MM.1S (cell line): Measurements from ENCODE around the gene ERO1B.

ENCODE experiments used
- DNase-seq: peaks from one replicate; pipeline ENCODE4 v3.0.0-alpha.2; 2015
- H2AFZ ChIP-seq: fragments of 300-600 bp; sonication (generic); 2 replicates; pipeline ENCODE4 v1.6.0; 2016; ENCODE audit warnings: antibody characterized with exemption, low read length
- H3F3A ChIP-seq: fragments of 300-600 bp; sonication (generic); 2 replicates; pipeline ENCODE4 v1.6.1; 2016; ENCODE audit warnings: mild to moderate bottlenecking, antibody characterized with exemption, low read length, moderate library complexity, mixed read lengths; ENCODE audit not compliant: insufficient read depth
- H3K27ac ChIP-seq: fragments of 300-600 bp; sonication (generic); 2 replicates; pipeline ENCODE4 v1.5.1; 2016; ENCODE audit warnings: mild to moderate bottlenecking, low read length
- H3K27me3 ChIP-seq: fragments of 300-600 bp; sonication (generic); replicated peaks from 2 replicates; pipeline ENCODE4 v1.6.0; 2016; ENCODE audit warnings: low read length; ENCODE audit not compliant: insufficient read depth
- H3K36me3 ChIP-seq: fragments of 300-600 bp; sonication (generic); replicated peaks from 2 replicates; pipeline ENCODE4 v1.6.1; 2016; ENCODE audit warnings: mild to moderate bottlenecking, low read length, mixed read lengths; ENCODE audit not compliant: insufficient read depth
- H3K4me1 ChIP-seq: fragments of 300-600 bp; sonication (generic); 2 replicates; pipeline ENCODE4 v1.6.1; 2016; ENCODE audit warnings: low read length, mixed read lengths
- H3K4me2 ChIP-seq: fragments of 300-600 bp; sonication (generic); 2 replicates; pipeline ENCODE4 v1.6.0; 2016; ENCODE audit warnings: low read depth, low read length
- H3K4me3 ChIP-seq: fragments of 300-600 bp; sonication (generic); 2 replicates; pipeline ENCODE4 v1.5.1; 2016; ENCODE audit warnings: low read length, mixed read lengths
- H3K79me2 ChIP-seq: fragments of 300-600 bp; sonication (generic); 2 replicates; pipeline ENCODE4 v1.6.1; 2016; ENCODE audit warnings: mixed run types, low read length, mixed read lengths
- H3K9ac ChIP-seq: fragments of 300-600 bp; sonication (generic); 2 replicates; pipeline ENCODE4 v1.6.1; 2016; ENCODE audit warnings: low read length, mixed read lengths
- H3K9me2 ChIP-seq: fragments of 300-600 bp; sonication (generic); replicated peaks from 2 replicates; pipeline ENCODE4 v1.6.1; 2016; ENCODE audit warnings: mild to moderate bottlenecking, low read length, mixed read lengths; ENCODE audit not compliant: insufficient read depth
- H3K9me3 ChIP-seq: fragments of 300-600 bp; sonication (generic); replicated peaks from 2 replicates; pipeline ENCODE4 v1.6.1; 2016; ENCODE audit warnings: mild to moderate bottlenecking, low read length, mixed read lengths; ENCODE audit not compliant: insufficient read depth
- H4K20me1 ChIP-seq: fragments of 300-600 bp; sonication (generic); 2 replicates; pipeline ENCODE4 v1.6.1; 2016; ENCODE audit warnings: mild to moderate bottlenecking, low read length, moderate library complexity, mixed read lengths; ENCODE audit not compliant: insufficient read depth
- EZH2 ChIP-seq: fragments of 300-600 bp; sonication (generic); optimal IDR thresholded peaks from 2 replicates; pipeline ENCODE3; 2017; ENCODE audit warnings: low read depth, mild to moderate bottlenecking, antibody characterized with exemption, low read length, mixed read lengths
- EZH2phosphoT487 ChIP-seq: fragments of 300-600 bp; sonication (generic); IDR thresholded peaks from 2 replicates; pipeline ENCODE4 v1.6.1; 2018; ENCODE audit warnings: antibody characterized with exemption, low read length
- TF ChIP-seq, protein P1 (sequence below): fragments of 300-600 bp; sonication (generic); IDR thresholded peaks from 2 replicates; pipeline ENCODE4 v1.5.1; 2016; ENCODE audit warnings: antibody characterized with exemption, low read length, mixed read lengths

The ERO1B gene

GRCh38 chr1:236321101-236321500, 39.3 kb upstream of the ERO1B start:
- H3K36me3 ChIP-seq: no peaks in the 10 kb centered on the region
- H3K27me3 ChIP-seq: no peaks in the 10 kb centered on the region
- H3K9ac ChIP-seq: no peak overlapping the region
- H3K27ac ChIP-seq: no peak overlapping the region
- no peak overlapping the region for H3K4me3 ChIP-seq
- no peak overlapping the region for H3K4me2 ChIP-seq
- no peaks in the 10 kb centered on the region for H3K9me3 ChIP-seq
- H3K79me2 ChIP-seq: no peaks in the 10 kb centered on the region
- no peak for DNase-seq
- no peaks in the 10 kb centered on the region for H4K20me1 ChIP-seq
- H3K9me2 ChIP-seq: no peaks in the 10 kb centered on the region
- H3F3A ChIP-seq: no peaks in the 10 kb centered on the region
- H2AFZ ChIP-seq: no peak overlapping the region
- TF ChIP-seq EZH2 (no peak), EZH2phosphoT487 (no peak)
- TF ChIP-seq, protein P1, sequence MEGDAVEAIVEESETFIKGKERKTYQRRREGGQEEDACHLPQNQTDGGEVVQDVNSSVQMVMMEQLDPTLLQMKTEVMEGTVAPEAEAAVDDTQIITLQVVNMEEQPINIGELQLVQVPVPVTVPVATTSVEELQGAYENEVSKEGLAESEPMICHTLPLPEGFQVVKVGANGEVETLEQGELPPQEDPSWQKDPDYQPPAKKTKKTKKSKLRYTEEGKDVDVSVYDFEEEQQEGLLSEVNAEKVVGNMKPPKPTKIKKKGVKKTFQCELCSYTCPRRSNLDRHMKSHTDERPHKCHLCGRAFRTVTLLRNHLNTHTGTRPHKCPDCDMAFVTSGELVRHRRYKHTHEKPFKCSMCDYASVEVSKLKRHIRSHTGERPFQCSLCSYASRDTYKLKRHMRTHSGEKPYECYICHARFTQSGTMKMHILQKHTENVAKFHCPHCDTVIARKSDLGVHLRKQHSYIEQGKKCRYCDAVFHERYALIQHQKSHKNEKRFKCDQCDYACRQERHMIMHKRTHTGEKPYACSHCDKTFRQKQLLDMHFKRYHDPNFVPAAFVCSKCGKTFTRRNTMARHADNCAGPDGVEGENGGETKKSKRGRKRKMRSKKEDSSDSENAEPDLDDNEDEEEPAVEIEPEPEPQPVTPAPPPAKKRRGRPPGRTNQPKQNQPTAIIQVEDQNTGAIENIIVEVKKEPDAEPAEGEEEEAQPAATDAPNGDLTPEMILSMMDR: no peak
- no peaks in the 10 kb centered on the region for H3K4me1 ChIP-seq

DNA sequence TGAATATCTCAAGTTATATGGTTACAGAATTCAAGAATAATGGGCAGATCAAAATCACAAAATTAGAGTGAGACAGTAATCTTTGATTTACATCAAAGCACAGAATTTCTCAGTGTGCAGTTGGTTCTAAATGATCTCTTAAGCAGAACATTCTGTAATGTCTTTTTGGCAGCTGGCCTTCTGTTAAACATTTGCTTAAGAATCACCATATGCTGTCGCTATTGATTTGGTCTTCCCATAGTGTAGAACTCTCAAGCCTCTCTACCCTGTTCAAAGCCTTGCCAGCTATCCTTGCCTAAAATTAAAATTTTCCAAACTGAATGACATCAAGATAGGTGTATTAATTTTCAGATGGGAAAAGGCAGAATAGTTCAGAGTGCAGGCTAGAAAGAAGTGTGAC, 38.9 kb upstream of the ERO1B start:
- Histone ChIP-seq H3K27me3 (no peaks in the 10 kb centered on the region), H2AFZ (no peak overlapping the region), H3K4me2 (no peak overlapping the region), H4K20me1 (no peaks in the 10 kb centered on the region), H3K4me3 (no peak overlapping the region), H3K4me1 (no peaks in the 10 kb centered on the region), H3F3A (no peaks in the 10 kb centered on the region), H3K9me2 (no peaks in the 10 kb centered on the region), H3K27ac (no peak overlapping the region), H3K79me2 (no peaks in the 10 kb centered on the region), H3K36me3 (no peaks in the 10 kb centered on the region), H3K9me3 (no peaks in the 10 kb centered on the region), H3K9ac (no peak overlapping the region)
- TF ChIP-seq, protein P1: no peak
- TF ChIP-seq EZH2phosphoT487 (no peak), EZH2 (no peak)
- DNase-seq: no peak

- Histone ChIP-seq H4K20me1 (no peaks in the 10 kb centered on the region), H3K4me1 (no peaks in the 10 kb centered on the region), H3K79me2 (no peaks in the 10 kb centered on the region), H3K9me2 (no peaks in the 10 kb centered on the region), H2AFZ (no peak overlapping the region), H3K27ac (no peak overlapping the region), H3K9ac (no peak overlapping the region), H3K36me3 (no peaks in the 10 kb centered on the region), H3F3A (no peaks in the 10 kb centered on the region), H3K27me3 (no peaks in the 10 kb centered on the region), H3K4me2 (no peak overlapping the region), H3K4me3 (no peak overlapping the region), H3K9me3 (no peaks in the 10 kb centered on the region)
- no peak for TF ChIP-seq EZH2phosphoT487
- DNase-seq: no peak
These were observed 38.5 kb upstream of the ERO1B start for GRCh38 chr1:236320214-236320613.

GRCh38 chr1:236316437-236316836, 34.7 kb upstream of the ERO1B start:
- Histone ChIP-seq H3K4me1 (no peaks in the 10 kb centered on the region), H3K4me3 (no peak overlapping the region), H4K20me1 (no peaks in the 10 kb centered on the region), H3K9me3 (no peaks in the 10 kb centered on the region), H3K9me2 (no peaks in the 10 kb centered on the region), H3K27ac (no peak overlapping the region), H3K9ac (no peak overlapping the region), H3K27me3 (no peaks in the 10 kb centered on the region), H3F3A (no peaks in the 10 kb centered on the region), H3K79me2 (no peaks in the 10 kb centered on the region), H3K4me2 (no peak overlapping the region), H2AFZ (no peak overlapping the region), H3K36me3 (no peaks in the 10 kb centered on the region)
- DNase-seq: no peak
- TF ChIP-seq, protein P1: no peak
- TF ChIP-seq EZH2phosphoT487 (no peak), EZH2 (no peak)
